Measurements from ENCODE around the gene THBS4.

The THBS4 gene

DNA sequence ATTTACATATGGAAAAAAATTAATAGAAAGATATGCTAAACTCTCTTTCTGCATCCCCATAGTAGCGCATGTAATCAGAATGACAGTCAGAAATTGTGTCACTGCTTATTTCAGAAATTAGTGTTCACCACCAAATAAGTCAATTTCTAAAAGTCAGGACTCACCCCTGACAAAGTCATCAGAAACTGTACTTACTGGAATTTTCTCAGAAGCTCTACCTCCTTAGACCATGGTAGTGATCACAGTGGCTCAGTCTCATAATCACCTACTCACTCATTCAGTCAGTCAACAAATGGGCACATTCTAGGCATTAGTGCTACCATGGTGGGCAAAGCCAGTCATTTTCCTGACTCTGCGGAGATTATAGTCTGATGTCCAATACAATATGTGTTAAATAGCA, 22.0 kb downstream of the THBS4 start:
- Histone ChIP-seq H3K4me3 (no peak overlapping the region), H3K9me3 (ENCODE audit: low read depth, low read length) (no peaks in the 10 kb centered on the region), H3K36me3 (ENCODE audit: insufficient read depth, low read length) (no peaks in the 10 kb centered on the region), H3K9ac (ENCODE audit: insufficient read length) (no peak overlapping the region), H3K27ac (no peak overlapping the region)
- DNase-seq (ENCODE audit: low read depth, low spot score) = no peak
- no peak for TF ChIP-seq POLR2AphosphoS5 (IDR thresholded peaks at IDR 0.05; ENCODE audit: borderline replicate concordance, low read depth, low read length)
- no peak for TF ChIP-seq EZH2 (IDR thresholded peaks at IDR 0.05)
- no peak for TF ChIP-seq FOXP2 (optimal IDR thresholded peaks at IDR 0.05; ENCODE audit: control extremely low read depth, extremely low read length, insufficient read depth)

DNA sequence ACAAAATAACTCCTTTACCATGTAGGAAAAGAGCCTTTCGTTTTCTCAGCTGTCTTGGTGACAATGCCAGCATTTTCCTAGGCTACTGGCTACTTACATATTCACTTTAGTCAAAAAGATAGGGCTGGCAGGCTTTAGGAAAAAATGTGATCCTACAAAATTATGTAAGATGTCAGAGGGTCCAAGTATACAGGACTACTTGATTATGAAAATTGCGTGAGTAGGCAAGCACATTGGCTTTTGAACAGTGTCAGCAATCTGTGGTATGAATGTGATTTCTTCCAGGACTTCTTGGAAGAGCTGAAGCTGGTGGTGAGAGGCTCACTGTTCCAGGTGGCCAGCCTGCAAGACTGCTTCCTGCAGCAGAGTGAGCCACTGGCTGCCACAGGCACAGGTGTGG, 22.8 kb downstream of the THBS4 start:
- Histone ChIP-seq H3K27ac (no peak overlapping the region), H3K4me3 (no peak overlapping the region), H3K9me3 (ENCODE audit: low read depth, low read length) (no peaks in the 10 kb centered on the region), H3K9ac (ENCODE audit: insufficient read length) (no peak overlapping the region), H3K36me3 (ENCODE audit: insufficient read depth, low read length) (no peaks in the 10 kb centered on the region)
- DNase-seq (ENCODE audit: low read depth, low spot score) = no peak
- TF ChIP-seq FOXP2 (optimal IDR thresholded peaks at IDR 0.05; ENCODE audit: control extremely low read depth, extremely low read length, insufficient read depth) (no peak), EZH2 (IDR thresholded peaks at IDR 0.05) (no peak), POLR2AphosphoS5 (IDR thresholded peaks at IDR 0.05; ENCODE audit: borderline replicate concordance, low read depth, low read length) (no peak)

DNA sequence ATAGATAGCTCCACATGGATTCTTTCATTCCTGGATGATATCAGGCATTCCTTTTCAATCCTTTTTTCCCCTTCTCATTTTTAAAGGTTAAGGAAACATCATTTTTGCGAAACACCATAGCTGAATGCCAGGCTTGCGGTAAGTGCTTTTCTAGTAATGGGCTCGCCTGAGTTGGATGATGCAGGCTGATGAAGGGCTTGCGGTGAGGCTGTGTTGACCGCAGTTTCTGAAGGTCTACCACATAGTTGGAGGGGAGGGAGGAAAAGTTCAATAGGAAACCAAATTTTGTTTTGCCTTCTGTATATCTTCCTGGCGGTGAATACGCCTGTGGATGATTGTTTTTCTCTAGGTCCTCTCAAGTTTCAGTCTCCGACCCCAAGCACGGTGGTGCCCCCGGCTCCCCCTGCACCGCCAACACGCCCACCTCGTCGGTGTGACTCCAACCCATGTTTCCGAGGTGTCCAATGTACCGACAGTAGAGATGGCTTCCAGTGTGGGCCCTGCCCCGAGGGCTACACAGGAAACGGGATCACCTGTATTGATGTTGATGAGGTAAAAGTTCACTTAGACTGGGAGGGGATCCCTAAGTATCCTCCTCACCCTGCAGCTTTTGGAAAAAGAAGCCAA, 24.3 kb downstream of the THBS4 start:
- no peak for DNase-seq (ENCODE audit: low read depth, low spot score)
- Histone ChIP-seq H3K9ac (ENCODE audit: insufficient read length) (no peak overlapping the region), H3K36me3 (ENCODE audit: insufficient read depth, low read length) (no peaks in the 10 kb centered on the region), H3K4me3 (no peak overlapping the region), H3K9me3 (ENCODE audit: low read depth, low read length) (no peaks in the 10 kb centered on the region), H3K27ac (no peak overlapping the region)
- no peak for TF ChIP-seq EZH2 (IDR thresholded peaks at IDR 0.05)
- TF ChIP-seq POLR2AphosphoS5 (IDR thresholded peaks at IDR 0.05; ENCODE audit: borderline replicate concordance, low read depth, low read length) = no peak
- TF ChIP-seq FOXP2 (optimal IDR thresholded peaks at IDR 0.05; ENCODE audit: control extremely low read depth, extremely low read length, insufficient read depth) = no peak

DNA sequence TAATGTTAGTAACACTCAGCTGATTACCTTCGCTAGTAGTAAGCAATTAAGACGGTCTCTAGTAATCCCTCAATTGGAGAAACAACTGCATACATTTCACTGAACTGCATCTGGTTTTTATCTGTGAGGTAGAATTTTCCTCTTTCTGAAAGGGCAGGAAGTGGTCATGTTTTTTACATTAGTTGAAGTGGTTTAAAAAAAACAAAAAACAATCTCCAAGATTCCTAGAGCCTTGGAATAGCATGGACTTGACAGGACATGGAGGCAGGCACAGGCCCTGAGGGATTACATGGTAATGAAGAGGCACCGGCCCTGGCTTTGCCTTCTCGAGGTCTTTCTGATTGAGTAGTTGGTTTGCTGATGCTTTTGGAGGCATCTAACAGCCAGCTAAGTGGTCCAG, 25.8 kb downstream of the THBS4 start:
- peak overlapping the region; percentile 32; the same call in 1 of the 2 replicates for H3K27ac ChIP-seq
- no peak overlapping the region for H3K9ac ChIP-seq (ENCODE audit: insufficient read length)
- H3K9me3 ChIP-seq (ENCODE audit: low read depth, low read length) = no peaks in the 10 kb centered on the region
- no peak for DNase-seq (ENCODE audit: low read depth, low spot score)
- no peaks in the 10 kb centered on the region for H3K36me3 ChIP-seq (ENCODE audit: insufficient read depth, low read length)
- TF ChIP-seq POLR2AphosphoS5 (IDR thresholded peaks at IDR 0.05; ENCODE audit: borderline replicate concordance, low read depth, low read length) = no peak
- TF ChIP-seq EZH2 (IDR thresholded peaks at IDR 0.05) = no peak
- H3K4me3 ChIP-seq = no peak overlapping the region

DNA sequence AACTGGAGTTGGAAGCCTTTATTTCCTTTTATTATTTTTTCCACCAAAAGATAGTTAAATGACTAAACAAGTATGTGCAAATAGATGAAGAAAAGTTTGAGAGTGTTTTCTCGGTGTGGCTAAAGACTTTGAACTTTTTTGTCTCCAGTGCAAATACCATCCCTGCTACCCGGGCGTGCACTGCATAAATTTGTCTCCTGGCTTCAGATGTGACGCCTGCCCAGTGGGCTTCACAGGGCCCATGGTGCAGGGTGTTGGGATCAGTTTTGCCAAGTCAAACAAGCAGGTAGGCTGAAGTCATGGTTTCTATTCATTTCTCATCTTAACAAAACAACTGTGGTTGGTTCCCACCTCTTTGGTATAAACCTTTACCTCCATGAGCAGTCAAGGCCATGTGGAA, 26.4 kb downstream of the THBS4 start:
- Histone ChIP-seq H3K36me3 (ENCODE audit: insufficient read depth, low read length) (no peaks in the 10 kb centered on the region), H3K9ac (ENCODE audit: insufficient read length) (no peak overlapping the region), H3K4me3 (no peak overlapping the region), H3K9me3 (ENCODE audit: low read depth, low read length) (no peaks in the 10 kb centered on the region), H3K27ac (peak overlapping the region; percentile 32; the same call in 1 of the 2 replicates)
- no peak for TF ChIP-seq FOXP2 (optimal IDR thresholded peaks at IDR 0.05; ENCODE audit: control extremely low read depth, extremely low read length, insufficient read depth)
- DNase-seq (ENCODE audit: low read depth, low spot score) = no peak

DNA sequence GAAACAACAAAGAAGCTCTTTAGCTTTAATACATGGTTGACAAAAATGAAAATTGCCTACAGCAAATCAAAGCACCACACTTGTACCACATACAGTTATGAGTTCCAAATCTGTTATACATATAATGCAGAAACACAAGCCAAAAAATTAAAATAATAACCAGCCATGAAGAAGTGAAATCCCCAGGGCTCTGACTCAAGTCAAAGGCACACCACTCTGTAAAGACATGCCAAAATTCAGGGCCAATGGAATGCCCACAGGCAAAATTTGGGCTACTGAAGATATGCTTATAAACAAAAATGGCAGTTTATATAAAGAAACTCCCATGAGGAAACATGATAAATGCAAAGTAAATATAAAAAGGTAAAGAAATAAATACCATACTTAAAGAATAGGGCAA, 29.0 kb downstream of the THBS4 start:
- TF ChIP-seq EZH2 (IDR thresholded peaks at IDR 0.05) (no peak), POLR2AphosphoS5 (IDR thresholded peaks at IDR 0.05; ENCODE audit: borderline replicate concordance, low read depth, low read length) (no peak), FOXP2 (optimal IDR thresholded peaks at IDR 0.05; ENCODE audit: control extremely low read depth, extremely low read length, insufficient read depth) (no peak)
- H3K9ac ChIP-seq (ENCODE audit: insufficient read length) = no peak overlapping the region

DNA sequence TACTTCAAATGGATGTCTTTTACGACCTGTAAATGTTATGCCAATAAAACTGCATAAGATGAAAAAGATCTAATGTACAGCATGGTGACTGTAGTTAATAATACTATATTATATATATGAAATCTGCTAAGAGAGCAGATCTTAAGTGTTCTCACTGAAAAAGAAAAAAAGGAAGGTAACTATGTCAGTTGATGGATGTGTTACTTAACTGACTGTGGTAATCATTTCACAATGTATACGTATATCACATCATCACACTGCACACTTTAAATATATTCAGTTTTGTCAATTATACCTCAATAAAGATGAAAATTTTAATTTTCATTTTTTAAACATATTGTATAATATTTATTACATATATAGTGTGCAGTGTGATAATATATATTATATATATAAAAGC, 31.9 kb downstream of the THBS4 start:
- no peaks in the 10 kb centered on the region for H3K36me3 ChIP-seq (ENCODE audit: insufficient read depth, low read length)
- no peak overlapping the region for H3K4me3 ChIP-seq
- H3K9ac ChIP-seq (ENCODE audit: insufficient read length) = no peak overlapping the region
- TF ChIP-seq POLR2AphosphoS5 (IDR thresholded peaks at IDR 0.05; ENCODE audit: borderline replicate concordance, low read depth, low read length) = no peak
- no peak for TF ChIP-seq FOXP2 (optimal IDR thresholded peaks at IDR 0.05; ENCODE audit: control extremely low read depth, extremely low read length, insufficient read depth)
- TF ChIP-seq EZH2 (IDR thresholded peaks at IDR 0.05) = no peak
- no peaks in the 10 kb centered on the region for H3K9me3 ChIP-seq (ENCODE audit: low read depth, low read length)
- no peak for DNase-seq (ENCODE audit: low read depth, low spot score)
- H3K27ac ChIP-seq = no peak overlapping the region

More for the DNA sequence above, 29.0 kb downstream of the THBS4 start:
- Histone ChIP-seq H3K9me3 (ENCODE audit: low read depth, low read length) (no peaks in the 10 kb centered on the region), H3K36me3 (ENCODE audit: insufficient read depth, low read length) (no peaks in the 10 kb centered on the region), H3K4me3 (no peak overlapping the region), H3K27ac (no peak overlapping the region)
- DNase-seq (ENCODE audit: low read depth, low spot score) = no peak

DNA sequence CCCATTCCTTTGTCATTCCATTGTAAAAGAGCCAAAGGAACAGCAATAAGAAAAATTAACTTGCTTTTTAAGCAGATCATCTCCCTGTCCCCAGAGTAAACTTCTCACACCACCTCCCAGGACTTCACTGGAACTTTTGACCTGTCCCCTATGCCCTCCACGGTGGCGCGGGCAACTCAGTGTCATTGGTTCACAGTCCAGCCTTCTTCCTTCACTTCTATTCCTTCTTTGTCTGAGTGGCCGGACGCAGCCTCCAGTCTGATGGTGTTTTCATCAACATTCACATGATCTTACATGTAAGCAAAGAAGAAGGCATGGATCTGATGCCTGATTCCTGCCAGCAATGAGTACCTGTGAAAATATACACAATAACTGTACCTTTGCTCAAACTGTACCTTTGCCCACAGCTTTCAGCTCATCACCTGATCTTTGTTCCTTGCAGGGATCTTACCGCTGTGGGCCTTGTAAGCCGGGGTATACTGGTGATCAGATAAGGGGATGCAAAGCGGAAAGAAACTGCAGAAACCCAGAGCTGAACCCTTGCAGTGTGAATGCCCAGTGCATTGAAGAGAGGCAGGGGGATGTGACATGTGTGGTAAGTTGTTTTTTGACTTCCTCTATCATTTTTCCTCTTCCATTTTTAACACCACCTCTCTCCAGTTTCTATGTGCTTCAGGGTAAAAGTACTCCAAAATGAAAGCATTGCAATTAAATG, 32.5 kb downstream of the THBS4 start:
- no peak for DNase-seq (ENCODE audit: low read depth, low spot score)
- H3K9ac ChIP-seq (ENCODE audit: insufficient read length) = no peak overlapping the region

DNA sequence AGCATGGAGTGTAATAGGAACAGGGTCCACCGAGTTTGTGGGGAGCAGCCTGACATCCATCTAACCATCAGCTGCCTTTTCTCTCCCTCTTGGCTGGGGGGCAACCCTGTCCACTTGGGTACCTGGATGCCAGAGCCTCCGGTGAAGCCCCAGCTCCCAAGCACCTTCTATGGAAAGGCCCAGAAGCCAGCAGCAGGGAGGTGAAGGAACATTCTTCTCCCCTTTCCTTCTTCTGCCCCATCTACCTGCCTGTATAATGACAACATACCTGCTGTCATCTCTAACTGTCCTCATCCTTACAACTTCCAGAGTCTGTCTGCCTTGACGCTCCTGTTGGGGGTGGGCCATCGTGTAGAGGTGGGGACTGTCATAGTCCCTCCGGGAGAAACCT, 33.1 kb downstream of the THBS4 start:
- H3K9me3 ChIP-seq (ENCODE audit: low read depth, low read length) = no peaks in the 10 kb centered on the region
- no peak overlapping the region for H3K9ac ChIP-seq (ENCODE audit: insufficient read length)

More for the DNA sequence above, 32.5 kb downstream of the THBS4 start:
- Histone ChIP-seq H3K27ac (no peak overlapping the region), H3K36me3 (ENCODE audit: insufficient read depth, low read length) (no peaks in the 10 kb centered on the region), H3K9me3 (ENCODE audit: low read depth, low read length) (no peaks in the 10 kb centered on the region), H3K4me3 (no peak overlapping the region)
- no peak for TF ChIP-seq POLR2AphosphoS5 (IDR thresholded peaks at IDR 0.05; ENCODE audit: borderline replicate concordance, low read depth, low read length)

More for the DNA sequence above, 33.1 kb downstream of the THBS4 start:
- no peak overlapping the region for H3K27ac ChIP-seq
- no peaks in the 10 kb centered on the region for H3K36me3 ChIP-seq (ENCODE audit: insufficient read depth, low read length)
- no peak overlapping the region for H3K4me3 ChIP-seq
- DNase-seq (ENCODE audit: low read depth, low spot score) = no peak
- TF ChIP-seq EZH2 (IDR thresholded peaks at IDR 0.05) (no peak), FOXP2 (optimal IDR thresholded peaks at IDR 0.05; ENCODE audit: control extremely low read depth, extremely low read length, insufficient read depth) (no peak)
